H1 (cell line): ENCODE data around the gene NPC1L1. TPM values are rescaled to one million over a fixed set of nuclear protein-coding genes. Genes with fewer than 3 reads are reported as not detected.

Experiments used
- CTCF ChIA-PET: fragments of 300-600 bp; sonication (Branson Sonifier 250); formaldehyde crosslinking; loops from one replicate; lab custom pipeline; 2021; ENCODE audit not compliant: partially characterized antibody; lab: Charles Lee
- POLR2A ChIA-PET: fragments of 300-600 bp; sonication (Branson Sonifier 250); formaldehyde crosslinking; loops from one replicate; lab custom pipeline; 2021; ENCODE audit warnings: inconsistent platforms; ENCODE audit not compliant: partially characterized antibody; lab: Charles Lee
- DNase-seq, 2 experiments: peaks; one replicate each; pipeline versions ENCODE4 v3.0.0 to v3.0.0-alpha.2; 2010 to 2022; ENCODE audit warnings: low spot score in 2 of 2, low read depth in 1 of 2, mixed read lengths in 1 of 2
- FAIRE-seq: peaks from 2 replicates; lab custom pipeline; 2011; peaks lifted over from hg19 to GRCh38; lab: Jason Lieb, UNC
- H2AFZ ChIP-seq: 2 replicates; pipeline ENCODE4 v1.8.1; 2012; ENCODE audit warnings: low read length, inconsistent platforms
- H2AK5ac ChIP-seq: 2 replicates; pipeline ENCODE4 v1.6.1; 2013; ENCODE audit warnings: low read depth, low read length
- H2BK120ac ChIP-seq: replicated peaks from 2 replicates; pipeline ENCODE3; 2013; ENCODE audit warnings: low read depth, low read length, inconsistent platforms
- H2BK12ac ChIP-seq: 2 replicates; pipeline ENCODE4 v1.6.1; 2013; ENCODE audit warnings: low read depth, low read length
- H2BK15ac ChIP-seq: 2 replicates; pipeline ENCODE4 v1.6.1; 2013; ENCODE audit warnings: low read length
- H2BK20ac ChIP-seq: 2 replicates; pipeline ENCODE4 v1.6.1; 2013; ENCODE audit warnings: low read length
- H2BK5ac ChIP-seq: 2 replicates; pipeline ENCODE4 v1.6.1; 2013; ENCODE audit warnings: low read depth, low read length
- H3K14ac ChIP-seq: 2 replicates; pipeline ENCODE4 v1.6.1; 2013; ENCODE audit warnings: inconsistent platforms; ENCODE audit not compliant: insufficient read length
- H3K18ac ChIP-seq: 2 replicates; pipeline ENCODE4 v1.6.1; 2013; ENCODE audit warnings: low read length; ENCODE audit errors: extremely low read depth
- H3K23ac ChIP-seq: 2 replicates; pipeline ENCODE4 v1.6.1; 2013; ENCODE audit warnings: inconsistent platforms; ENCODE audit not compliant: insufficient read length
- H3K23me2 ChIP-seq: 2 replicates; pipeline ENCODE4 v1.6.1; 2013; ENCODE audit warnings: low read depth, low read length
- H3K27ac ChIP-seq: 2 replicates; pipeline ENCODE4 v1.6.1; 2011; ENCODE audit warnings: low read depth, low read length, inconsistent platforms
- H3K27me3 ChIP-seq, 4 experiments: replicated peaks in 1 of 4; 1 replicate in 1 of 4; 2 replicates in 3 of 4; pipeline versions ENCODE4 v1.6.1 to v1.8.1; 2011 to 2013; ENCODE audit warnings: low read length in 3 of 4, mild to moderate bottlenecking in 3 of 4, inconsistent platforms in 2 of 4, mixed read lengths in 2 of 4, moderate library complexity in 1 of 4; ENCODE audit not compliant: control insufficient read depth in 3 of 4, insufficient read depth in 3 of 4; ENCODE audit errors: extremely low read depth in 1 of 4
- H3K36me3 ChIP-seq, 4 experiments: 2 replicates each; pipeline versions ENCODE4 v1.6.1 to v1.8.1; 2011 to 2013; ENCODE audit warnings: mild to moderate bottlenecking in 4 of 4, low read length in 3 of 4, moderate library complexity in 2 of 4, control low read depth in 1 of 4, inconsistent platforms in 1 of 4; ENCODE audit not compliant: insufficient read depth in 4 of 4, control insufficient read depth in 2 of 4
- H3K4ac ChIP-seq: replicated peaks from 2 replicates; pipeline ENCODE3; 2013; ENCODE audit warnings: low read length, low read depth, mixed read lengths, inconsistent platforms; ENCODE audit not compliant: insufficient read length
- H3K4me1 ChIP-seq, 4 experiments: replicated peaks in 1 of 4; 1 replicate in 1 of 4; 2 replicates in 3 of 4; pipeline versions ENCODE4 v1.6.1 to v1.8.1; 2011 to 2013; ENCODE audit warnings: low read length in 3 of 4, inconsistent platforms in 2 of 4, mixed read lengths in 1 of 4; ENCODE audit not compliant: insufficient read depth in 4 of 4, control insufficient read depth in 3 of 4
- H3K4me2 ChIP-seq, 2 experiments: 2 replicates each; pipeline versions ENCODE4 v1.6.1 to v1.8.1; 2011 to 2013; ENCODE audit warnings: low read depth in 2 of 2, low read length in 2 of 2, control low read depth in 1 of 2, inconsistent platforms in 1 of 2, mild to moderate bottlenecking in 1 of 2; ENCODE audit not compliant: insufficient read depth in 1 of 2
- H3K4me3 ChIP-seq, 4 experiments: fragments of 200-600, 300-600 bp in 1 of 4; sonication (generic), shearing (Covaris generic), sonication (Bioruptor Twin) in 1 of 4; 2 replicates each; pipeline versions ENCODE4 v1.5.1 to v1.8.1; 2011 to 2016; ENCODE audit warnings: low read length in 4 of 4, low read depth in 3 of 4, control low read depth in 2 of 4, inconsistent platforms in 2 of 4, mild to moderate bottlenecking in 2 of 4, mixed read lengths in 1 of 4, moderate library complexity in 1 of 4; ENCODE audit not compliant: insufficient read depth in 2 of 4; ENCODE audit errors: extremely low read depth in 1 of 4
- H3K56ac ChIP-seq: replicated peaks from 2 replicates; pipeline ENCODE3; 2013; ENCODE audit warnings: low read depth, mild to moderate bottlenecking, mixed read lengths, low read length, inconsistent platforms; ENCODE audit not compliant: insufficient read length
- H3K79me1 ChIP-seq: 2 replicates; pipeline ENCODE4 v1.6.1; 2013; ENCODE audit warnings: low read depth, low read length, control low read depth
- H3K79me2 ChIP-seq, 2 experiments: 2 replicates each; pipeline versions ENCODE4 v1.6.1 to v1.8.1; 2012 to 2013; ENCODE audit warnings: low read length in 2 of 2, mild to moderate bottlenecking in 2 of 2, inconsistent platforms in 1 of 2; ENCODE audit not compliant: insufficient read depth in 2 of 2, control insufficient read depth in 1 of 2
- H3K9ac ChIP-seq, 4 experiments: replicated peaks in 1 of 4; 1 replicate in 1 of 4; 2 replicates in 3 of 4; pipeline versions ENCODE4 v1.6.1 to v1.8.1; 2011 to 2013; ENCODE audit warnings: low read depth in 3 of 4, low read length in 3 of 4, control low read depth in 2 of 4, mild to moderate bottlenecking in 2 of 4, moderate library complexity in 2 of 4, inconsistent platforms in 1 of 4; ENCODE audit errors: extremely low read depth in 1 of 4
- H3K9me3 ChIP-seq, 2 experiments: 2 replicates each; pipeline versions ENCODE4 v1.6.1 to v1.8.1; 2012 to 2013; ENCODE audit warnings: mild to moderate bottlenecking in 2 of 2, moderate library complexity in 2 of 2, control low read depth in 1 of 2, inconsistent platforms in 1 of 2, low read depth in 1 of 2, low read length in 1 of 2, mixed read lengths in 1 of 2; ENCODE audit not compliant: insufficient read depth in 2 of 2
- H4K20me1 ChIP-seq, 2 experiments: replicated peaks in 1 of 2; 2 replicates each; pipeline versions ENCODE3 to v1.8.1; 2011 to 2013; ENCODE audit warnings: inconsistent platforms in 2 of 2, low read length in 2 of 2, mild to moderate bottlenecking in 1 of 2; ENCODE audit not compliant: insufficient read depth in 2 of 2, control insufficient read depth in 1 of 2
- H4K5ac ChIP-seq: 2 replicates; pipeline ENCODE4 v1.6.1; 2013; ENCODE audit warnings: low read length, low read depth, mixed read lengths, inconsistent platforms; ENCODE audit not compliant: insufficient read length
- H4K8ac ChIP-seq: 2 replicates; pipeline ENCODE4 v1.8.0; 2013; ENCODE audit warnings: mild to moderate bottlenecking, moderate library complexity, low read length, inconsistent platforms; ENCODE audit not compliant: insufficient read depth; ENCODE audit errors: extremely low read depth
- H4K91ac ChIP-seq: replicated peaks from 2 replicates; pipeline ENCODE3; 2013; ENCODE audit warnings: low read length, mixed read lengths, inconsistent platforms; ENCODE audit not compliant: insufficient read length
- BCL11A ChIP-seq, 2 experiments: IDR thresholded peaks; one replicate each; pipeline ENCODE4 v1.6.1; 2011; ENCODE audit warnings: low read depth in 2 of 2, low read length in 2 of 2, mild to moderate bottlenecking in 2 of 2
- BRCA1 ChIP-seq: IDR thresholded peaks from 2 replicates; pipeline ENCODE4 v1.6.1; 2012; ENCODE audit warnings: low read depth, low read length, improper control_type of control experiment
- CTCF ChIP-seq, 3 experiments: IDR thresholded peaks; 1 replicate in 2 of 3; 2 replicates in 1 of 3; pipeline versions ENCODE4 v1.5.1 to v1.6.1; 2011; ENCODE audit warnings: low read length in 3 of 3, mild to moderate bottlenecking in 3 of 3, inconsistent platforms in 2 of 3, low read depth in 1 of 3, moderate library complexity in 1 of 3; ENCODE audit not compliant: insufficient read depth in 1 of 3; ENCODE audit errors: control extremely low read depth in 1 of 3
- EZH2 ChIP-seq: fragments of 200-600 bp; sonication (generic); IDR thresholded peaks from 2 replicates; pipeline ENCODE4 v1.7.1; 2012; ENCODE audit warnings: low read depth, mild to moderate bottlenecking, moderate library complexity, low read length, inconsistent platforms; ENCODE audit not compliant: severe bottlenecking
- FOSL1 ChIP-seq: IDR thresholded peaks from 2 replicates; pipeline ENCODE4 v1.6.1; 2011; ENCODE audit warnings: mild to moderate bottlenecking, low read depth, low read length, moderate library complexity; ENCODE audit not compliant: insufficient read depth
- JUN ChIP-seq: IDR thresholded peaks from 2 replicates; pipeline ENCODE4 v1.6.1; 2011; ENCODE audit warnings: low read depth, mild to moderate bottlenecking, improper control_type of control experiment, low read length
- MAFK ChIP-seq: IDR thresholded peaks from 2 replicates; pipeline ENCODE4 v1.6.1; 2012; ENCODE audit warnings: low read depth, mild to moderate bottlenecking, improper control_type of control experiment, low read length
- NANOG ChIP-seq: IDR thresholded peaks from 2 replicates; pipeline ENCODE4 v1.6.1; 2011; ENCODE audit warnings: low read length, low read depth, mild to moderate bottlenecking, inconsistent platforms; ENCODE audit not compliant: insufficient read depth, poor library complexity, severe bottlenecking
- RXRA ChIP-seq: IDR thresholded peaks from 2 replicates; pipeline ENCODE4 v1.6.1; 2011; ENCODE audit warnings: low read depth, mild to moderate bottlenecking, low read length, moderate library complexity; ENCODE audit not compliant: insufficient read depth
- TAF7 ChIP-seq: optimal IDR thresholded peaks from 2 replicates; pipeline ENCODE3; 2011; ENCODE audit warnings: low read depth, mild to moderate bottlenecking, inconsistent platforms, low read length, moderate library complexity, borderline replicate concordance
- ZNF274 ChIP-seq: IDR thresholded peaks from 2 replicates; pipeline ENCODE4 v1.7.0; 2012; ENCODE audit warnings: low read length, borderline replicate concordance; ENCODE audit errors: extremely low read depth
- WGBS, 2 experiments: shearing (Covaris generic) in 1 of 2; methylation state at CpG; one replicate each; pipeline versions ENCODE4 v1.1.6 to v1.1.7; 2013 to 2015; ENCODE audit warnings: low lambda C conversion rate in 2 of 2, mixed read lengths in 2 of 2, inconsistent platforms in 1 of 2, low coverage in 1 of 2, missing lambda C conversion rate in 1 of 2; ENCODE audit not compliant: insufficient replicate concordance in 2 of 2, insufficient coverage in 1 of 2, insufficient read length in 1 of 2; ENCODE audit errors: extremely low coverage in 1 of 2, missing lambda C conversion rate in 1 of 2; 5-methylcytosine and 5-hydroxymethylcytosine counted together
- polyA plus RNA-seq, 7 experiments: library from polyadenylated mRNA; depleted of rRNA in 3 of 7; stranded (reverse) in 5 of 7; unstranded in 2 of 7; fragments of >200 nt in 5 of 7; fragments of 200-250 nt in 2 of 7; gene quantifications; 1 replicate in 5 of 7; 2 replicates in 1 of 7; 4 replicates in 1 of 7; pipeline versions ENCODE4 v1.2.1 to v1.2.3, GENCODE V29; 2011 to 2013; ENCODE audit warnings: missing spikeins in 2 of 7, mixed read lengths in 2 of 7
- total RNA-seq: library from RNA; stranded (reverse); fragmentation: NEBNext Ultra II Directional; extraction: Animal tissue kit (Norgen Biotek cat#: 25700); gene quantifications from 2 replicates; pipeline ENCODE4 v1.2.1, GENCODE V29; 2021

NPC1L1 gene
- total and polyA plus RNA-seq, 2 of the 8 experiments (the other 6 are each of a cell fraction or from before 2014, with no cell fraction given): 0.06 to 0.21 TPM

- 98% methylated on average over 4 of the region's 4 CpGs; no CpG with 5 or more reads in 1 of the 2 experiments for WGBS, 2 experiments
- Histone ChIP-seq H4K8ac (no peak overlapping the region), H3K4ac (no peak overlapping the region), H3K36me3 (peaks cover 0 to 15% (median 7%) of the 10 kb centered on the region in 4 experiments; a peak in 4 of 8 replicates), H3K4me2 (no peak overlapping the region), H3K23ac (no peak overlapping the region), H3K18ac (no peak overlapping the region), H3K27me3 (no peaks in the 10 kb centered on the region), H2AK5ac (no peak overlapping the region), H3K9me3 (no peaks in the 10 kb centered on the region), H2AFZ (no peak overlapping the region), H3K4me3 (no peak overlapping the region), H2BK120ac (no peak overlapping the region), H2BK5ac (no peak overlapping the region), H3K23me2 (no peaks in the 10 kb centered on the region), H3K4me1 (no peaks in the 10 kb centered on the region), H3K79me1 (peaks cover 12% of the 10 kb centered on the region; the same call in 1 of the 2 replicates), H4K91ac (no peak overlapping the region), H3K79me2 (peaks cover 0 to 64% of the 10 kb centered on the region in 2 experiments; a peak in 2 of 4 replicates), H3K14ac (no peak overlapping the region), H2BK15ac (no peak overlapping the region), H3K27ac (no peak overlapping the region), H2BK20ac (no peak overlapping the region), H4K20me1 (peaks cover 9 to 11% of the 10 kb centered on the region in 2 experiments), H3K9ac (no peak overlapping the region), H4K5ac (no peak overlapping the region), H2BK12ac (no peak overlapping the region), H3K56ac (no peak overlapping the region)
- no peak for FAIRE-seq
- ChIA-PET CTCF (interaction anchor here (1.2 to 1.6 kb wide), 3 partner anchors 8 to 15 kb away, joined by 3 to 5 read pairs (median 4); no protein-coding TSS in a partner anchor), POLR2A (no interaction called here)
- DNase-seq: no peak
- TF ChIP-seq TAF7 (no peak), RXRA (no peak), FOSL1 (no peak), MAFK (no peak), EZH2 (no peak), JUN (no peak), CTCF (IDR thresholded peaks at IDR 0.05; ENCODE audit: control extremely low read depth in 1 of 3, insufficient read depth in 1 of 3, low read depth in 1 of 3, low read length in 3 of 3) (no peak), BRCA1 (no peak), NANOG (no peak), ZNF274 (no peak), BCL11A (IDR thresholded peaks at IDR 0.05; ENCODE audit: low read depth in 2 of 2, low read length in 2 of 2) (no peak)
Observed at GRCh38 chr7:44467217-44467548, 73.9 kb downstream of the NPC1L1 start.
